K562 (cell line): ENCODE data around the gene RUVBL2. TPM values are rescaled to one million over a fixed set of nuclear protein-coding genes. Genes with fewer than 3 reads are reported as not detected.

ENCODE experiments used
- ARNT ChIP-seq, 2 experiments: fragments of 450-650 bp; IDR thresholded peaks; 2 replicates each; pipeline ENCODE4 v1.6.1; 2016; ENCODE audit warnings: mild to moderate bottlenecking in 1 of 2
- ATF6 ChIP-seq: sonication (generic); formaldehyde crosslinking; IDR thresholded peaks from 2 replicates; pipeline ENCODE4 v1.4.0; 2020; ENCODE audit warnings: mild to moderate bottlenecking, missing genetic modification reagents
- CREM ChIP-seq: IDR thresholded peaks from 2 replicates; pipeline ENCODE4 v1.6.1; 2014; ENCODE audit warnings: antibody characterized with exemption, low read depth
- E2F3 ChIP-seq: fragments of 250-450 bp; sonication (Bioruptor Pico); IDR thresholded peaks from 2 replicates; pipeline ENCODE4 v1.4.0; 2020; ENCODE audit warnings: mild to moderate bottlenecking
- ETS1 ChIP-seq: conservative IDR thresholded peaks from 2 replicates; pipeline ENCODE4 v1.6.1; 2011; ENCODE audit warnings: low read depth, mild to moderate bottlenecking, low read length; ENCODE audit not compliant: control insufficient read depth
- FOSL1 ChIP-seq: fragments of 200-800 bp; sonication (Bioruptor generic); conservative IDR thresholded peaks from 2 replicates; pipeline ENCODE4 v1.6.1; 2016; ENCODE audit warnings: missing genetic modification characterization, missing compliant biosample characterization
- HDGF ChIP-seq: fragments of 450-650 bp; IDR thresholded peaks from 2 replicates; pipeline ENCODE4 v1.6.1; 2016
- MED1 ChIP-seq: sonication (generic); formaldehyde crosslinking; IDR thresholded peaks from 2 replicates; pipeline ENCODE4 v1.8.1; 2023; ENCODE audit warnings: missing genetic modification reagents, borderline replicate concordance
- MYC ChIP-seq, 2 experiments: fragments of 250-450 bp in 1 of 2; sonication (Bioruptor Pico) in 1 of 2; IDR thresholded peaks; 2 replicates each; pipeline versions ENCODE4 v1.5.1 to v1.6.1; 2012 to 2021; ENCODE audit warnings: low read depth in 2 of 2, borderline replicate concordance in 1 of 2, improper control_type of control experiment in 1 of 2, low read length in 1 of 2, mild to moderate bottlenecking in 1 of 2, moderate library complexity in 1 of 2
- NCOA1 ChIP-seq: fragments of 450-650 bp; IDR thresholded peaks from 2 replicates; pipeline ENCODE4 v1.6.1; 2016; ENCODE audit warnings: low read depth
- NRF1 ChIP-seq, 2 experiments: fragments of 450-650 bp; IDR thresholded peaks in 1 of 2; conservative IDR thresholded peaks in 1 of 2; 2 replicates each; pipeline ENCODE4 v1.6.1; 2014; ENCODE audit warnings: mild to moderate bottlenecking in 2 of 2
- PHF8 ChIP-seq: fragments of 200-600 bp; sonication (generic); IDR thresholded peaks from 2 replicates; pipeline ENCODE4 v1.6.1; 2012; ENCODE audit warnings: mixed run types, mild to moderate bottlenecking, inconsistent platforms, low read length, moderate library complexity, borderline replicate concordance
- PREB ChIP-seq: sonication (generic); formaldehyde crosslinking; IDR thresholded peaks from 2 replicates; pipeline ENCODE4 v1.8.1; 2023; ENCODE audit warnings: mild to moderate bottlenecking, missing genetic modification reagents
- SAFB2 ChIP-seq: fragments of 200-400 bp; formaldehyde crosslinking; IDR thresholded peaks from 2 replicates; pipeline ENCODE4 v1.6.1; 2018; ENCODE audit warnings: borderline replicate concordance, low read length, low read depth, moderate library complexity; ENCODE audit not compliant: severe bottlenecking
- SMAD3 ChIP-seq: fragments of 450-650 bp; formaldehyde crosslinking; conservative IDR thresholded peaks from 2 replicates; pipeline ENCODE4 v1.4.0; 2020; ENCODE audit warnings: mild to moderate bottlenecking
- TFAM ChIP-seq: fragments of 250-450 bp; sonication (Bioruptor Pico); conservative IDR thresholded peaks from 2 replicates; pipeline ENCODE4 v1.5.0; 2021; ENCODE audit warnings: mild to moderate bottlenecking, moderate library complexity
- U2AF1 ChIP-seq: fragments of 200-400 bp; formaldehyde crosslinking; optimal IDR thresholded peaks from 2 replicates; pipeline ENCODE3; 2017; ENCODE audit warnings: mild to moderate bottlenecking, low read depth, low read length, moderate library complexity
- ZKSCAN1 ChIP-seq: fragments of 150-350 bp; IDR thresholded peaks from 2 replicates; pipeline ENCODE4 v1.6.1; 2016; ENCODE audit warnings: low read depth, low read length
- ZNF224 ChIP-seq: sonication (generic); formaldehyde crosslinking; IDR thresholded peaks from 2 replicates; pipeline ENCODE4 v1.8.0; 2022; ENCODE audit warnings: mild to moderate bottlenecking, missing genetic modification reagents
- ZNF274 ChIP-seq: IDR thresholded peaks from 2 replicates; pipeline ENCODE4 v1.6.1; 2011; ENCODE audit warnings: low read depth, mild to moderate bottlenecking, low read length, moderate library complexity, borderline replicate concordance
- ZNF282 ChIP-seq: sonication (generic); formaldehyde crosslinking; IDR thresholded peaks from 2 replicates; pipeline ENCODE4 v1.8.1; 2023; ENCODE audit warnings: missing genetic modification reagents
- ZNF512 ChIP-seq: IDR thresholded peaks from 2 replicates; pipeline ENCODE4 v1.6.1; 2016; ENCODE audit warnings: missing genetic modification characterization, missing compliant biosample characterization
- ZZZ3 ChIP-seq: fragments of 450-650 bp; IDR thresholded peaks from 2 replicates; pipeline ENCODE4 v1.6.1; 2016; ENCODE audit warnings: antibody characterized with exemption, mild to moderate bottlenecking, moderate library complexity
- polyA plus RNA-seq, 8 experiments: library from polyadenylated mRNA; depleted of rRNA in 4 of 8; stranded (reverse) in 5 of 8; unstranded in 3 of 8; fragments of >200 nt; fragmentation: Nextera tagmentation in 2 of 8; fragmentation: Illumina TruSeq in 1 of 8; extraction: Ambion mirVana in 2 of 8; extraction: Trizol in 1 of 8; gene quantifications; 2 replicates each; pipeline versions ENCODE4 v1.2.1 to v1.2.3, GENCODE V29; 2011 to 2014; ENCODE audit warnings: inconsistent platforms in 1 of 8, missing spikeins in 1 of 8
- total RNA-seq, 7 experiments: library from RNA; depleted of rRNA in 6 of 7; stranded (reverse); fragments of >200 nt in 6 of 7; fragmentation: Illumina TruSeq in 2 of 7; extraction: Trizol in 2 of 7; gene quantifications; 2 replicates each; pipeline versions ENCODE4 v1.2.1 to v1.2.3, GENCODE V29; 2011 to 2021; ENCODE audit warnings: low replicate concordance in 1 of 7

RUVBL2 gene
- total and polyA plus RNA-seq, 9 of the 15 experiments (the other 6 are each of a cell fraction or from before 2014, with no cell fraction given): 71.4 to 453 (median 237) TPM

GRCh38 chr19:49014123-49014869, 20.6 kb downstream of the RUVBL2 start (continued):
- TF ChIP-seq U2AF1: no peak
- TF ChIP-seq MED1 (CRISPR knock-in tag): no peak
- TF ChIP-seq SAFB2: no peak
- no peak for TF ChIP-seq ZNF224
- TF ChIP-seq PHF8: no peak
- no peak for TF ChIP-seq ZNF282
- TF ChIP-seq MYC (IDR thresholded peaks at IDR 0.05; ENCODE audit: low read depth, low read length): no peak
- TF ChIP-seq MYC (CRISPR knock-in tag; IDR thresholded peaks at IDR 0.05; ENCODE audit: borderline replicate concordance, low read depth): no peak
- no peak for TF ChIP-seq ZNF274
- peak; percentile 34; the same call in 1 of the 2 replicates for TF ChIP-seq NCOA1
- TF ChIP-seq SMAD3: no peak
- TF ChIP-seq ZNF512 (tag): no peak
- no peak for TF ChIP-seq ZKSCAN1
- TF ChIP-seq ATF6: no peak
- TF ChIP-seq E2F3 (CRISPR knock-in tag): no peak
- TF ChIP-seq ZZZ3: no peak
- TF ChIP-seq ETS1: no peak
- TF ChIP-seq TFAM (CRISPR knock-in tag): no peak
- peak; percentile 60 for TF ChIP-seq FOSL1
- peak; percentile 90 for TF ChIP-seq CREM
- TF ChIP-seq NRF1 (conservative IDR thresholded peaks at IDR 0.05 in 1 of 2, IDR thresholded peaks at IDR 0.05 in 1 of 2): peak in 1 of 2 experiments; percentile 30; a peak in 1 of 4 replicates
- TF ChIP-seq HDGF: no peak
- no peak for TF ChIP-seq PREB (CRISPR knock-in tag)
- TF ChIP-seq ARNT (IDR thresholded peaks at IDR 0.05): no peak
